Fibroblast of skin of left biceps (primary cell): ENCODE measurements around the gene YWHAH.

Experiments
- DNase-seq, 2 experiments: peaks; one replicate each; pipeline ENCODE4 v3.0.0-alpha.2; 2013; ENCODE audit warnings: low read depth in 2 of 2

The YWHAH gene

GRCh38 chr22:31950226-31950625, 5.9 kb downstream of the YWHAH start:
- DNase-seq: no peak

DNA sequence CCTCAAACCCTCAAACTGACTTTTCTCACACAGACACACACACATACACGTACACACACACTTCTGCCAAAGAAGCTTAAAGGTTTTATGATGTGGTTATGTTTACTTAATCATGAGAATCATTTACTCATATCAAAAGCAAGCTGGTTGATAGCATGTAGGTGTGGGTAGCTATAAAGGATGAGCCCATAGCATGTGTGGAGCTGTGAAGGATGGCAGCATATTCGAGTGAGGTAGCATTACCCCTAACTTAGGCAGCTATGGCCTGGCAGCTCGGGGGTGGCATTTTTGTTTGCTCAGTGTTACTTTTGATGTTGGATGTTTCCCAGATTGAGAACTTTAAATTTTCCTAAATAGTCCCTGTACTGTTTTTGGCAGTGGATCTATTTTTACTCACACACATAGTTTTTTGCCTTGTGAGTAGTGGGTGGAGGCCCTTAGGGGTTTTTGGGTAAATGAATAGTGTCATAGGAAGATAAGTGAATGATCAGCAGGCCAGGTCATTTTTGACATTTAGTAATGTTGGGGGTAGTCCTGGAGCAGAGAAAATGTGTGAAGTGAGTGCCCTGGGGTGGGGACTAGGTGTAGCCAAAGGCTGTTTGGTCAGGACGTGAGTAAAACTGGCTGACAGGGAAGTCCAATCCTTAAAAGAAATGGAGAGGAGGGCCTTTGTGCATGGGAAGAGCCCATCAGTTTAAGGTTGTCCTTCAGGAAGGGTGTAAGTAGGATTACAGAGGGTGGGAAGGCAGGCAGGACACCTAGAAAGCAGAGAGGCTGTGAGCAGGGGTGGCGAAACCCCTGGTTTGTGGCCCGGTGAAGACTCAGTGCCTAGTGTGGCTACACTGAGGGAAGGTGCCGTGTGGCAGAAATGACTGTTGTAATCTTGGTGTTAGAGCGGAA, 7.1 kb downstream of the YWHAH start:
- DNase-seq: no peak

DNA sequence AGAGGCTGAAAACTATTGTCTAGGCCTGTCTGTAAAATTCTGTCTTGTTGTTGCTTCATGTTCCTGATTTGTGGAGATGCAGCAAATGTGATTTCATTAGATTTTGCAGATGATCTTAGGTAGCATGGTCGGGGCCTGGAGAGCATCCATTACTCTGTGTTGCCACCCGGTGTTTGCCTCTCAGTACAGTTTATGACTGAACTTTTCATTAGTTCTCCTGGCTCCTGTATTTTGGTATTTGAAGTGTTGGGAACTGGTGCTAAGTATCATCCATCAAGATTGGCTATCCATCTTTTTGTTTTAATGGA, 7.7 kb downstream of the YWHAH start:
- DNase-seq: no peak

GRCh38 chr22:31952472-31952871, 8.1 kb downstream of the YWHAH start:
- DNase-seq: peak; percentile 60 to 68

DNA sequence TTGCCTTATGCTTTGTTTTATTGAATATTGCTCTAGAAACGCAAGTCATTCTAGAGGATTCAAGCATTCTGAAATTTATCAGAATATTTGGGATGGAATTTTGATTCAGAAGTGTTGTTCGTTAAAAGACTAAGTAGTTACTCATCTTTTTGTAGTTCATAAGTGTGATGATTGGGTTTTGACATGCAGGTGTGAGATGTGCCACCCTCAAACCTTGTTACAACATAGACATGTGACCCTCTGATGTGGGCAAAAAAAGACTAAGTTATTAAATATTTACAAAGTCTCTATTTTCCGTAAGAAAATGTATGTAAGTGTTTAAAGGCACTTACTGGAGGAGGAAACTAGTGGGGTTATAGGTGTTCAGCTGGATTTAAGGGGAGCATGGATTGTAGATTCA, 8.9 kb downstream of the YWHAH start:
- DNase-seq: no peak

DNA sequence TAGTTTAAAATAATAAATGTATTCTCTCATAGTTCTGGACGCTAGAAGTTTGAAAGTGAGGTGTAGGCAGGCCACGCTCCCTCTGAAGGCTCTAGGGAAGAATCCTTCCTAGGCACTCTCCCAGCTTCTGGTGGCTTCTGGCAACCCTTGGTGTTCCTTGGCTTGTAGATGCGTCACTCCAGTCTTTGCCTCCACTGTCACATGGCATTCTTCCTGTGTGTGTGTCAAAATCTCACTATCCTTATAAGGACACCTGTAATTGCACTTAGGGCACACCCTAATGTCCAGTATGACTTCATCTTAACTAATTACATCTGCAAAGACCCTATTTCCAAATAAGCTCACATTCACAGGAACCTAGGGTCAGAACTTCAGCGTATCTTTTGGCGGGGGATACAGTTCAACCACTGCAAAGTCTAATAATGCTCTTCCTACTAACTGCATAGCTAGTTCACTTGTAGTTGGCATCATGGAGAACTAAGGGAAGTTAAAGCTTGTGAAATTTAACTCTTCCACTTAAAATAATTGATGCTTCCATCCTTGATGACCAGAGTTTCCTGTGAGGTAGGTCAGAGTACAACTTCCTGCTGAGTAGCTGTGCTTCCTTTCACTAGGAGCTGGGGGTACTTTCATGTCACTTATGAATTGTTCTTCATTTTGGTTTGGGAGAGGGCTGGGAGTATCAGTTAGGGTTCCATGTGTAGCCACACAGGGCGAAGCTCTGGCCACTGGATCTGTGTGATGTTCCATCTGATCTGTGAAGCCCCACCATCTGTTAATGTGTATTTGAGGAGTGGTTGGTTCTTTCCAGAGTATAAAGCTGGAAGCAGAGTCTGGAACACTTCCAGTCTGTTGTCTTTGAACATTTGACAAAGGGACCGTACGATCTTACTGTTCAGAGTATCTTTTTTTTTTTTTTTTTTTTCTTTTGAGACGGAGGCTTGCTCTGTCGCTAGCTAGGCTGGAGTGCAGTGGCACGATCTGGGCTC, 10.5 kb downstream of the YWHAH start:
- no peak for DNase-seq

DNA sequence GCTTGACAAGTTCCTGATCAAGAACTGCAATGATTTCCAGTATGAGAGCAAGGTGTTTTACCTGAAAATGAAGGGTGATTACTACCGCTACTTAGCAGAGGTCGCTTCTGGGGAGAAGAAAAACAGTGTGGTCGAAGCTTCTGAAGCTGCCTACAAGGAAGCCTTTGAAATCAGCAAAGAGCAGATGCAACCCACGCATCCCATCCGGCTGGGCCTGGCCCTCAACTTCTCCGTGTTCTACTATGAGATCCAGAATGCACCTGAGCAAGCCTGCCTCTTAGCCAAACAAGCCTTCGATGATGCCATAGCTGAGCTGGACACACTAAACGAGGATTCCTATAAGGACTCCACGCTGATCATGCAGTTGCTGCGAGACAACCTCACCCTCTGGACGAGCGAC, 12.0 kb downstream of the YWHAH start:
- DNase-seq: no peak

GRCh38 chr22:31957970-31958594, 13.7 kb downstream of the YWHAH start:
- no peak for DNase-seq

DNA sequence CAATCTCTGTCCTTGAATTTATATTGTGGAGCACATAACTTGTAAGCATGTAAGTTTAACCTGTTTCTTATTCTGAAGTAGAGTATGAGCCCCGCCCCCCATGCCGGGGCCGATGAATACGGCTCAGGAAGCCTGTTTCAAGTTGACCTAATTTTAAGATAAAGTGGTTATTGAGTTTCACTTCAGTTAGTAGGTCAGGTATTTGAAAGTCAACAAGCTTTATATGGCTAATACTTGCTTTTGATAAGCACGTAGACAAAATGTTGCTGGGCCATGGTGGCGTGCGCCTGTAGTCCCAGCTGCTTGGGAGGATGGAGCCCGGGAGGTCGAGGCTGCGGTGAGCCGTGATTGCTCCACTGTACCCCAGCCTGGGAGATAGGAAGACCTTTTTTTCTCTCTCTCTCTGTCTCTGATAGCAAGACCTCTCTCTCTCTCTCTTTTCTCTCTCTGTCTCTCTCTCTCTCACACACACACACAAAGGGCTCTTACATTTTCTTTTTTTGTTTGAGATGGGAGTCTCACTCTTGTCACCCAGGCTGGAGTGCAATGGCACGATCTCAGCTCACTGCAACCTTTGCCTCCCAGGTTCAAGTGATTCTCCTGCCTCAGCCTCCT, 14.4 kb downstream of the YWHAH start:
- DNase-seq: no peak

DNA sequence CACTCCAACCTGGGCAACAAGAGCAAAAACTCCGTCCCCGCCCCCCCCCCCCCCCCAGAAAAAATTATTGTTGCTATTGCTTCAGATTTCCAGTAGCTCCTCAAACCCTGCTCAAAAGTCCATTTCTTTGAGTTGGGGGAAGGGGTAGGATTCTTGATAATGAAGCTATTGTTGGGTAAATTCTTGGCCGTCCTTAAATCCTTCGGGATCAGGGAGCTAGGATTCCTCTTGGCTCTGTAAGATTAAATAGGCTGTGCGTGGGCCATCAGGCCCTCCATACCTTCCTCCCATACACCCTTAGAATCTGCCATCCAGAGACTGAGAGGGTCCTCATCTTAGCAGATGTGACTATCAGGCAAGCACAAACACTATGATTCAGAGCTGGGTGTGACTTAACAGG, 16.4 kb downstream of the YWHAH start:
- DNase-seq: no peak

- DNase-seq: no peak
Measured at GRCh38 chr22:31962387-31963125, 18.2 kb downstream of the YWHAH start.

GRCh38 chr22:31968022-31968421, 23.7 kb downstream of the YWHAH start:
- no peak for DNase-seq

- DNase-seq: peak in 1 of 2 experiments; percentile 9
Measured at GRCh38 chr22:31969789-31970489, 25.6 kb downstream of the YWHAH start.

- peak; percentile 17 to 23 for DNase-seq
Measured at GRCh38 chr22:31970490-31971444, 26.4 kb downstream of the YWHAH start.

- DNase-seq: no peak
Measured at GRCh38 chr22:31972180-31972579, 27.8 kb downstream of the YWHAH start.

DNA sequence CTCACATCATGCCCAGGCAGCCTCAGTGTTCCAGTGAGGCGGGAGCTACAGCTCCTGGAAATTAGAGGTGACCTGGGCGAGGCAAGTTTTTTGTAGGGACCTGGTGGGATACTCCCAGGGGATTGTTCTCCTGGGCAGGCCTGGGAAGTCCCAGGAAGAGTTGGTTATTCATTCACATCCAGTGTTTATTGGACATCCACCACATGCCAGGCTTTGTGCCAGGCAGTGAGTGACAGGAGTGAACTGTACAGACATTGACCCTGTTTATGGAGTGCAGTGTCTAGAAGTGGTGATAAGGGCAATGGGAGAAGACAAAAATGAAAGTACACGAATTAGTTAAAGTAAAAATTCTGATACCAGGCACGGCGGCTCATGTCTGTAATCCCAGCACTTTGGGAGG, 29.4 kb downstream of the YWHAH start:
- DNase-seq: no peak

DNA sequence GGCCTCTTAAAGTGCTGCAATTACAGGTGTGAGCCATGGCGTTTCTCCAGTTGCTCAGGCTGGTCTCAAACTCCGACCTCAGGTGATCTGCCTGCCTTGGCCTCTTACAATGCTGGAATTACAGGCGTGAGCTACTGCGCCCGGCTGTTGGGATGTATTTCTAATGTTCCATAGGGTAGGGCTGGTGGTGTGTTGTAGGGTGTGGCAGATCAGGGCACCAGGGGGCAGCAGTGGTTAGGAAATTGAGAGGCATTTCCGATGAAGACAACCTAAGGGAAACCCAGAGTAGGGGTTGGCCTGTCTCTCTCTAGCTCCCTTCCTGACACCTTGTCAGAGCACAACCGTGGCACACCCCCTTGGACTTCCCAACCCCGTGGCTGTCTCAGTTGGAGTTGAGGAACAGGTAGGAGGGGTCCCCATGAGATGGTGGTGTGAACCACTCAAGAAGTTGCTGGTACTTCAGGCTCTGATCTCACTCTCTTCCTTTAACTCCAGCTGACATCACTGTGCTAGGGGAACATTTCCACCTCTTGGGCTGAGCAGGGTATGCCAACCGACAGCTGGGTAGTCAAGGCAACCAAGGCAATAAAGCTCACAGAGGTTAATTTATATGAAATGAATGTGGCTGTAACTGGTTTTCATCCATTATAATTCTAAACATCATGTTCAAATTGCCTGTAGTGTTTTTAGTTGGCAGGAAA, 33.0 kb downstream of the YWHAH start:
- DNase-seq: peak; percentile 14 to 15

DNA sequence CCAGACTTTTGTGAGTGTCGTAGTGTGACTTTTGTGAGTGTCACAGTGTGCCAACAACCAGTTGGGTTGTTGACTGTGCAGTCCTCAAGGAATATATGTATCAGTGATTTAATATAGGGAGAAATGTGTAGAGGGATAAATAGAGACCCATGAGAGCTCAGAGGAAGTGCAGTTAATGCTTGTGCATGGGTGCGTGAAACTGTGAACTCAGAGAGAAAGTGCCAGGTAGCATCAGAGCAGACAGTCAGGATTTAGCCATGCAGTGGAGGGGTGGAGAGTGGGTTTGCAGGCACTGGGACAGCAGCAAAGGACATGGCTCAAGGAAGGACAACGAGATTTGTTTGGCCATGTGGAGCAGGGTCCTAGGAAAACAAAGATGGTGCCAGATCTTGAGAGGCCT, 33.6 kb downstream of the YWHAH start:
- no peak for DNase-seq

DNA sequence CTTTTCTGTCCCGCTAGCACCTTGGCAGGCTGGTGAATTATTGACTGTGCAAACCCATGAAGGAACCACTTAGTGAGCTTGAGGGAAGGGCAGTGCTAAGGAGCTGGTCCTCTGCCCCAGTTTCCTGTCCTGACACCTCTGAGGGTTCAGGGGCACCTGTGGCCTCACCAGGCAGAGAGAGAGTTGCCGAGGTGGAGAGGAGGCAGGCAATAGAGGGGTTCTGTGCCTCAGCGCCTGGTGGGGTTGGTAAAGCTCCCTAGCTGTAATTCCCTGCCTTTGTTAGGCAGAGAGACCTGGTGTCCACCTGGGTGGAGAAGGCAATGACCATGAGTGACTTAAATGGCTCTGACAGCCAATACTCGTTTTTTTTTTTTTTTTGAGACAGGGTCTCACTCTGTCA, 36.3 kb downstream of the YWHAH start:
- DNase-seq: no peak
